ENCODE data around the gene HELZ. TPM values are rescaled to one million over a fixed set of nuclear protein-coding genes. Genes with fewer than 3 reads are reported as not detected.

Gene HELZ
- total and polyA plus RNA-seq, 2 of the 8 experiments (the other 6 are each of a cell fraction or from before 2014, with no cell fraction given): 10.0 to 48.7 TPM

GRCh38 chr17:67090341-67090740, 154.7 kb downstream of the HELZ start:
- FAIRE-seq (no peak), DNase-seq (ENCODE audit: low read depth in 1 of 2, low spot score in 2 of 2) (no peak)
- peaks cover 0 to 1% of the 10 kb centered on the region in 2 experiments for H4K20me1 ChIP-seq (replicated peaks in 1 of 2; ENCODE audit: control insufficient read depth in 1 of 2, insufficient read depth in 2 of 2, low read length in 2 of 2)
- no peak overlapping the region for H3K18ac ChIP-seq (ENCODE audit: extremely low read depth, low read length)
- TF ChIP-seq POLR2AphosphoS5 (IDR thresholded peaks at IDR 0.05; ENCODE audit: low read depth, low read length): no peak
- TF ChIP-seq KDM5A (IDR thresholded peaks at IDR 0.05; ENCODE audit: low read length): no peak
- TF ChIP-seq TCF12 (IDR thresholded peaks at IDR 0.05; ENCODE audit: low read depth, low read length): no peak
- TF ChIP-seq CBX8 (IDR thresholded peaks at IDR 0.05; ENCODE audit: borderline replicate concordance, low read depth, low read length): no peak
- no peak for TF ChIP-seq SIRT6 (IDR thresholded peaks at IDR 0.05; ENCODE audit: low read length)
- TF ChIP-seq USF2 (IDR thresholded peaks at IDR 0.05; ENCODE audit: low read length): no peak
- no peak for TF ChIP-seq KDM1A (IDR thresholded peaks at IDR 0.05; ENCODE audit: borderline replicate concordance, low read length)
- no peak for TF ChIP-seq RAD21 (IDR thresholded peaks at IDR 0.05 in 1 of 2, conservative IDR thresholded peaks at IDR 0.05 in 1 of 2; ENCODE audit: low read depth in 2 of 2, low read length in 2 of 2)
- no peak for TF ChIP-seq YY1 (IDR thresholded peaks at IDR 0.05; ENCODE audit: low read depth, low read length)
- no peak for TF ChIP-seq CEBPB (IDR thresholded peaks at IDR 0.05; ENCODE audit: low read depth, low read length)
- no peak for TF ChIP-seq FOSL1 (IDR thresholded peaks at IDR 0.05; ENCODE audit: insufficient read depth, low read depth, low read length)
- TF ChIP-seq RXRA (IDR thresholded peaks at IDR 0.05; ENCODE audit: insufficient read depth, low read depth, low read length): no peak
- no peak for TF ChIP-seq SRF (IDR thresholded peaks at IDR 0.05; ENCODE audit: low read depth, low read length)
- TF ChIP-seq SP2 (IDR thresholded peaks at IDR 0.05; ENCODE audit: low read length): no peak
- TF ChIP-seq BACH1 (IDR thresholded peaks at IDR 0.05; ENCODE audit: low read length): no peak
- ChIA-PET CTCF (ENCODE audit: partially characterized antibody) (no interaction called here), POLR2A (ENCODE audit: partially characterized antibody) (no interaction called here)
- no peak overlapping the region for H3K27ac ChIP-seq (ENCODE audit: low read depth, low read length)
- 0 out of 4 replicates have a peak, but pooled peaks cover 0 to 4% of the 10 kb centered on the region in 2 experiments for H3K9me3 ChIP-seq (ENCODE audit: insufficient read depth in 2 of 2, low read depth in 1 of 2, low read length in 1 of 2)
- H3K4me1 ChIP-seq (replicated peaks in 1 of 4; ENCODE audit: control insufficient read depth in 3 of 4, insufficient read depth in 4 of 4, low read length in 3 of 4): no peaks in the 10 kb centered on the region
- H3K4me2 ChIP-seq (ENCODE audit: insufficient read depth in 1 of 2, low read depth in 2 of 2, low read length in 2 of 2): no peak overlapping the region
- no peak overlapping the region for H2BK5ac ChIP-seq (ENCODE audit: low read depth, low read length)
- H2BK120ac ChIP-seq (replicated peaks; ENCODE audit: low read depth, low read length): no peak overlapping the region
- H3K79me1 ChIP-seq (ENCODE audit: low read depth, low read length): no peaks in the 10 kb centered on the region
- H3K23ac ChIP-seq (ENCODE audit: insufficient read length): no peak overlapping the region
- no peak overlapping the region for H2AFZ ChIP-seq (ENCODE audit: low read length)
- no peak overlapping the region for H2AK5ac ChIP-seq (ENCODE audit: low read depth, low read length)
- H3K4ac ChIP-seq (replicated peaks; ENCODE audit: insufficient read length, low read depth, low read length): no peak overlapping the region
- H2BK12ac ChIP-seq (ENCODE audit: low read depth, low read length): no peak overlapping the region
- H4K91ac ChIP-seq (replicated peaks; ENCODE audit: insufficient read length, low read length): no peak overlapping the region
- H3K36me3 ChIP-seq (ENCODE audit: control insufficient read depth in 2 of 4, insufficient read depth in 4 of 4, low read length in 3 of 4): peaks cover 0 to 14% (median 2%) of the 10 kb centered on the region in 4 experiments; a peak in 4 of 8 replicates
- H3K56ac ChIP-seq (replicated peaks; ENCODE audit: insufficient read length, low read depth, low read length): no peak overlapping the region
- H3K14ac ChIP-seq (ENCODE audit: insufficient read length): no peak overlapping the region
- no peaks in the 10 kb centered on the region for H3K27me3 ChIP-seq (replicated peaks in 1 of 4; ENCODE audit: control insufficient read depth in 3 of 4, extremely low read depth in 1 of 4, insufficient read depth in 3 of 4, low read length in 3 of 4)
- no peak overlapping the region for H2BK20ac ChIP-seq (ENCODE audit: low read length)
- no peak overlapping the region for H4K5ac ChIP-seq (ENCODE audit: insufficient read length, low read depth, low read length)
- no peak overlapping the region for H4K8ac ChIP-seq (ENCODE audit: extremely low read depth, insufficient read depth, low read length)
- H3K4me3 ChIP-seq (ENCODE audit: extremely low read depth in 1 of 4, insufficient read depth in 2 of 4, low read depth in 3 of 4, low read length in 4 of 4): no peak overlapping the region
- no peaks in the 10 kb centered on the region for H3K79me2 ChIP-seq (ENCODE audit: control insufficient read depth in 1 of 2, insufficient read depth in 2 of 2, low read length in 2 of 2)
- H2BK15ac ChIP-seq (ENCODE audit: low read length): no peak overlapping the region
- no peaks in the 10 kb centered on the region for H3K23me2 ChIP-seq (ENCODE audit: low read depth, low read length)
- H3K9ac ChIP-seq (replicated peaks in 1 of 4; ENCODE audit: extremely low read depth in 1 of 4, low read depth in 3 of 4, low read length in 3 of 4): no peak overlapping the region
